ENCODE measurements around the gene CANX. TPM values are rescaled to one million over a fixed set of nuclear protein-coding genes. Genes with fewer than 3 reads are reported as not detected.

Gene CANX
- total RNA-seq, 1 experiment from 2014 or later: 538 TPM

- no peak overlapping the region for H2BK15ac ChIP-seq (ENCODE audit: low read depth, low read length)
- H3K36me3 Mint-ChIP-seq (ENCODE audit: insufficient read depth in 1 of 3, low read depth in 3 of 3): peaks cover 51 to 88% (median 80%) of the 10 kb centered on the region in 3 experiments; a peak in 6 of 7 replicates
- no peak overlapping the region for H2BK5ac ChIP-seq (ENCODE audit: insufficient read length, low read length)
- no peak overlapping the region for H3K56ac ChIP-seq (ENCODE audit: insufficient read length, low read depth, low read length)
- H3K9ac ChIP-seq (ENCODE audit: extremely low read depth, insufficient read length, low read length): no peak overlapping the region
- no peak overlapping the region for H3K27ac ChIP-seq (ENCODE audit: insufficient read length, low read depth, low read length)
- H3T11ph ChIP-seq (ENCODE audit: low read length): no peak overlapping the region
- no peak overlapping the region for H2AK5ac ChIP-seq (ENCODE audit: insufficient read length, low read length)
- H3K9me3 Mint-ChIP-seq: no peaks in the 10 kb centered on the region
- H3K4me1 Mint-ChIP-seq: no peaks in the 10 kb centered on the region
- H3K23ac ChIP-seq (ENCODE audit: insufficient read length, low read depth, low read length): no peak overlapping the region
- H3K9me3 ChIP-seq (ENCODE audit: control insufficient read depth, low read depth, low read length): no peaks in the 10 kb centered on the region
- no peaks in the 10 kb centered on the region for H3K23me2 ChIP-seq (ENCODE audit: insufficient read length, low read depth, low read length, poor library complexity, severe bottlenecking)
- no peak overlapping the region for H2BK12ac ChIP-seq (ENCODE audit: insufficient read length, low read depth, low read length)
- H3K4me2 ChIP-seq (ENCODE audit: insufficient read depth, insufficient read length, low read length): no peak overlapping the region
- H3K4ac ChIP-seq (ENCODE audit: low read depth, low read length): no peak overlapping the region
- peaks cover 1% of the 10 kb centered on the region; the same call in 1 of the 2 replicates for H3K27me3 Mint-ChIP-seq (ENCODE audit: low read depth)
- no peak for TF ChIP-seq CTCF (conservative IDR thresholded peaks at IDR 0.05)
- H2AFZ ChIP-seq (ENCODE audit: low read length): no peak overlapping the region
- H3K4me1 ChIP-seq (ENCODE audit: insufficient read depth, low read length): no peaks in the 10 kb centered on the region
- no peak overlapping the region for H3K18ac ChIP-seq (ENCODE audit: insufficient read length, low read depth, low read length)
- H2BK20ac ChIP-seq (ENCODE audit: low read depth, low read length, poor library complexity, severe bottlenecking): no peak overlapping the region
- no peaks in the 10 kb centered on the region for H3K79me1 ChIP-seq (ENCODE audit: insufficient read depth, low read depth, low read length, poor library complexity, severe bottlenecking)
- H3K27me3 ChIP-seq (ENCODE audit: insufficient read depth, low read length): no peaks in the 10 kb centered on the region
- no peak overlapping the region for H4K91ac ChIP-seq (ENCODE audit: insufficient read length, low read depth, low read length)
- H2BK120ac ChIP-seq (ENCODE audit: low read depth, low read length, poor library complexity, severe bottlenecking): no peak overlapping the region
- H3K79me2 ChIP-seq (ENCODE audit: insufficient read depth, low read length): no peaks in the 10 kb centered on the region
- peak overlapping the region in 2 of 3 experiments; percentile 5 to 18; a peak in 2 of 7 replicates for H3K27ac Mint-ChIP-seq
- no CpG with 5 or more reads among the region's 9 CpGs for WGBS (ENCODE audit: extremely low coverage, insufficient read length, low lambda C conversion rate)
- peaks cover 2% of the 10 kb centered on the region for H4K20me1 ChIP-seq (ENCODE audit: control insufficient read depth, insufficient read depth, insufficient read length)
- DNase-seq: no peak
- no peak overlapping the region for H4K8ac ChIP-seq (replicated peaks; ENCODE audit: insufficient read length, low read depth, low read length)
- H4K5ac ChIP-seq (ENCODE audit: insufficient read length, low read depth, low read length): no peak overlapping the region
- H3K14ac ChIP-seq (ENCODE audit: insufficient read depth, low read length): no peak overlapping the region
- H3K4me3 Mint-ChIP-seq: no peak overlapping the region
Measured at GRCh38 chr5:179773686-179774040, 74.9 kb downstream of the CANX start.
